B cell (primary cell): Measurements from ENCODE around the gene PSMB8.

Experiments used
- CTCF ChIP-seq: fragments of 200-600 bp; IDR thresholded peaks from one replicate; pipeline ENCODE4 v1.8.0; 2022; ENCODE audit warnings: antibody characterized with exemption, mild to moderate bottlenecking
- EZH2 ChIP-seq: IDR thresholded peaks from 2 replicates; pipeline ENCODE4 v1.6.1; 2012; ENCODE audit warnings: borderline replicate concordance, low read depth, mild to moderate bottlenecking, moderate library complexity, low read length; ENCODE audit not compliant: insufficient read depth, poor library complexity, severe bottlenecking

- TF ChIP-seq CTCF (no peak), EZH2 (no peak)
Observed at GRCh38 chr6:32882879-32883250, 39.0 kb upstream of the PSMB8 start.
